K562 (cell line): ENCODE measurements around the gene NEDD4L.

Source experiments
- EGR1 ChIP-seq: fragments of 450-650 bp; conservative IDR thresholded peaks from 2 replicates; pipeline ENCODE4 v1.6.1; 2017; ENCODE audit warnings: mild to moderate bottlenecking
- GABPB1 ChIP-seq: sonication (generic); formaldehyde crosslinking; IDR thresholded peaks from 2 replicates; pipeline ENCODE4 v1.8.0; 2022; ENCODE audit warnings: mild to moderate bottlenecking, missing genetic modification reagents
- KLF1 ChIP-seq: fragments of 450-650 bp; IDR thresholded peaks from 2 replicates; pipeline ENCODE4 v1.6.1; 2016; ENCODE audit warnings: missing genetic modification characterization, missing compliant biosample characterization
- MEF2A ChIP-seq: IDR thresholded peaks from 2 replicates; pipeline ENCODE4 v1.6.1; 2011; ENCODE audit warnings: low read depth, mild to moderate bottlenecking, low read length, moderate library complexity; ENCODE audit not compliant: control insufficient read depth
- MTF1 ChIP-seq: fragments of 250-450 bp; sonication (Bioruptor Pico); IDR thresholded peaks from 2 replicates; pipeline ENCODE4 v1.9.0; 2021; ENCODE audit warnings: moderate library complexity, mild to moderate bottlenecking, inconsistent platforms, borderline replicate concordance
- NR3C1 ChIP-seq: sonication (generic); formaldehyde crosslinking; IDR thresholded peaks from 2 replicates; pipeline ENCODE4 v1.8.1; 2022; ENCODE audit warnings: missing genetic modification reagents

GRCh38 chr18:58207520-58208152 is 163.6 kb downstream of the NEDD4L start:
- TF ChIP-seq KLF1 (tag) = no peak
- no peak for TF ChIP-seq EGR1
- no peak for TF ChIP-seq NR3C1 (CRISPR knock-in tag)
- TF ChIP-seq MEF2A = no peak
- TF ChIP-seq GABPB1 (CRISPR knock-in tag) = no peak
- TF ChIP-seq MTF1 (CRISPR knock-in tag) = no peak
